Mesenchymal stem cell (in vitro differentiated cells and primary cell): ENCODE data around the gene SLIT3.

Experiments used
- DNase-seq: peaks from one replicate; pipeline ENCODE4 v3.0.0-alpha.2; 2013
- H2AFZ ChIP-seq: one replicate; pipeline ENCODE4 v1.6.1; 2013; ENCODE audit warnings: low read depth, mild to moderate bottlenecking, control low read depth, inconsistent platforms, low read length, moderate library complexity
- H2AK5ac ChIP-seq: 2 replicates; pipeline ENCODE4 v1.6.1; 2013; ENCODE audit warnings: low read length, moderate library complexity, mild to moderate bottlenecking, inconsistent platforms; ENCODE audit not compliant: severe bottlenecking
- H2BK120ac ChIP-seq: one replicate; pipeline ENCODE4 v1.6.1; 2013; ENCODE audit warnings: low read depth, mild to moderate bottlenecking, inconsistent platforms, low read length, moderate library complexity
- H2BK12ac ChIP-seq, 2 experiments: one replicate each; pipeline ENCODE4 v1.6.1; 2013; ENCODE audit warnings: inconsistent platforms in 2 of 2, low read length in 2 of 2, mild to moderate bottlenecking in 2 of 2, moderate library complexity in 2 of 2, control low read depth in 1 of 2
- H2BK15ac ChIP-seq: one replicate; pipeline ENCODE4 v1.6.1; 2013; ENCODE audit warnings: mild to moderate bottlenecking, low read depth, inconsistent platforms; ENCODE audit not compliant: poor library complexity, severe bottlenecking
- H2BK5ac ChIP-seq: 2 replicates; pipeline ENCODE4 v1.6.1; 2013; ENCODE audit warnings: low read depth, mild to moderate bottlenecking, low read length, control low read depth, inconsistent platforms; ENCODE audit not compliant: poor library complexity, severe bottlenecking
- H3K14ac ChIP-seq, 2 experiments: one replicate each; pipeline ENCODE4 v1.6.1; 2013; ENCODE audit warnings: inconsistent platforms in 2 of 2, low read length in 2 of 2, control low read depth in 1 of 2, mild to moderate bottlenecking in 1 of 2, moderate library complexity in 1 of 2
- H3K18ac ChIP-seq, 2 experiments: one replicate each; pipeline ENCODE4 v1.6.1; 2013; ENCODE audit warnings: inconsistent platforms in 2 of 2, low read length in 2 of 2, control low read depth in 1 of 2, low read depth in 1 of 2, mild to moderate bottlenecking in 1 of 2
- H3K23ac ChIP-seq, 2 experiments: one replicate each; pipeline ENCODE4 v1.6.1; 2013; ENCODE audit warnings: inconsistent platforms in 2 of 2, low read length in 2 of 2, mild to moderate bottlenecking in 2 of 2, moderate library complexity in 2 of 2, control low read depth in 1 of 2
- H3K27ac ChIP-seq: 2 replicates; pipeline ENCODE4 v1.5.1; 2013; ENCODE audit warnings: mild to moderate bottlenecking, moderate library complexity, low read length, control low read depth, inconsistent platforms; ENCODE audit not compliant: poor library complexity, severe bottlenecking
- H3K27me3 ChIP-seq, 2 experiments: 2 replicates each; pipeline versions ENCODE4 v1.6.1 to v1.7.0; 2013; ENCODE audit warnings: low read length in 2 of 2, mild to moderate bottlenecking in 2 of 2, moderate library complexity in 2 of 2, control low read depth in 1 of 2, inconsistent platforms in 1 of 2; ENCODE audit not compliant: control insufficient read depth in 1 of 2, insufficient read depth in 1 of 2
- H3K36me3 ChIP-seq, 2 experiments: 2 replicates each; pipeline versions ENCODE4 v1.6.1 to v1.7.0; 2013; ENCODE audit warnings: low read length in 2 of 2, control low read depth in 1 of 2, inconsistent platforms in 1 of 2, low read depth in 1 of 2, mild to moderate bottlenecking in 1 of 2; ENCODE audit not compliant: insufficient read depth in 2 of 2, control insufficient read depth in 1 of 2
- H3K4ac ChIP-seq, 2 experiments: one replicate each; pipeline ENCODE4 v1.6.1; 2013; ENCODE audit warnings: inconsistent platforms in 2 of 2, low read length in 2 of 2, mild to moderate bottlenecking in 2 of 2, moderate library complexity in 2 of 2, control low read depth in 1 of 2, low read depth in 1 of 2
- H3K4me1 ChIP-seq: 2 replicates; pipeline ENCODE4 v1.6.1; 2013; ENCODE audit warnings: low read depth, low read length, control low read depth; ENCODE audit not compliant: control insufficient read depth, insufficient read depth
- H3K4me2 ChIP-seq: 2 replicates; pipeline ENCODE4 v1.6.1; 2013; ENCODE audit warnings: low read length, mild to moderate bottlenecking, inconsistent platforms; ENCODE audit not compliant: poor library complexity, severe bottlenecking
- H3K4me3 ChIP-seq, 2 experiments: 2 replicates each; pipeline versions ENCODE4 v1.5.1 to v1.7.0; 2013; ENCODE audit warnings: low read length in 2 of 2, mild to moderate bottlenecking in 2 of 2, control low read depth in 1 of 2, low read depth in 1 of 2; ENCODE audit not compliant: insufficient read depth in 1 of 2
- H3K79me1 ChIP-seq: replicated peaks from 2 replicates; pipeline ENCODE4 v1.6.1; 2013; ENCODE audit warnings: mild to moderate bottlenecking, control low read depth, low read length, inconsistent platforms; ENCODE audit not compliant: poor library complexity, severe bottlenecking
- H3K9ac ChIP-seq: 2 replicates; pipeline ENCODE4 v1.7.0; 2013; ENCODE audit warnings: mild to moderate bottlenecking, low read length, moderate library complexity
- H3K9me3 ChIP-seq: 2 replicates; pipeline ENCODE4 v1.7.0; 2013; ENCODE audit warnings: mild to moderate bottlenecking, low read length; ENCODE audit not compliant: control insufficient read depth
- H4K8ac ChIP-seq: one replicate; pipeline ENCODE4 v1.6.1; 2013; ENCODE audit warnings: inconsistent platforms, mild to moderate bottlenecking, low read length, moderate library complexity
- H4K91ac ChIP-seq: one replicate; pipeline ENCODE4 v1.6.1; 2013; ENCODE audit warnings: mild to moderate bottlenecking, low read length, inconsistent platforms
- WGBS: methylation state at CpG from one replicate; pipeline ENCODE4 v1.1.7; 2013; ENCODE audit warnings: mixed read lengths; 5-methylcytosine and 5-hydroxymethylcytosine counted together

Gene SLIT3

GRCh38 chr5:168669668-168670378 lies 631.1 kb downstream of the SLIT3 start:
- Histone ChIP-seq H3K79me1 (no peaks in the 10 kb centered on the region), H3K9me3 (no peaks in the 10 kb centered on the region), H2BK5ac (no peak overlapping the region), H4K91ac (no peak overlapping the region), H2AK5ac (no peak overlapping the region), H3K14ac (no peak overlapping the region), H3K36me3 (peaks cover 0 to 92% of the 10 kb centered on the region in 2 experiments), H2BK120ac (no peak overlapping the region), H3K4me2 (no peak overlapping the region), H4K8ac (no peak overlapping the region), H2AFZ (no peak overlapping the region), H3K27ac (no peak overlapping the region), H3K9ac (no peak overlapping the region), H3K4me1 (no peaks in the 10 kb centered on the region), H3K23ac (no peak overlapping the region), H3K18ac (no peak overlapping the region), H2BK15ac (no peak overlapping the region), H3K4me3 (no peak overlapping the region), H3K4ac (no peak overlapping the region), H3K27me3 (peaks cover 0 to 2% of the 10 kb centered on the region in 2 experiments), H2BK12ac (no peak overlapping the region)
- DNase-seq = no peak
- WGBS = 95% methylated on average over 6 of the region's 6 CpGs

- no peak overlapping the region for H3K4ac ChIP-seq
- H3K9ac ChIP-seq = no peak overlapping the region
- no peak overlapping the region for H3K23ac ChIP-seq
- H4K91ac ChIP-seq = no peak overlapping the region
- H3K14ac ChIP-seq = no peak overlapping the region
- no peak overlapping the region for H2BK15ac ChIP-seq
- peaks cover 0 to 95% of the 10 kb centered on the region in 2 experiments for H3K36me3 ChIP-seq
- H2BK12ac ChIP-seq = no peak overlapping the region
- no peak overlapping the region for H3K27ac ChIP-seq
- H2AFZ ChIP-seq = no peak overlapping the region
- H2BK5ac ChIP-seq = no peak overlapping the region
- no peak overlapping the region for H4K8ac ChIP-seq
- no peak overlapping the region for H3K18ac ChIP-seq
- peaks cover 0 to 6% of the 10 kb centered on the region in 2 experiments for H3K27me3 ChIP-seq
- H3K4me3 ChIP-seq = no peak overlapping the region
- no peak overlapping the region for H2AK5ac ChIP-seq
- no peaks in the 10 kb centered on the region for H3K79me1 ChIP-seq
- no peaks in the 10 kb centered on the region for H3K4me1 ChIP-seq
- no peak overlapping the region for H3K4me2 ChIP-seq
- H2BK120ac ChIP-seq = no peak overlapping the region
- H3K9me3 ChIP-seq = no peaks in the 10 kb centered on the region
- 96% methylated on average over 3 of the region's 4 CpGs for WGBS
- no peak for DNase-seq
These were observed 631.8 kb downstream of the SLIT3 start for GRCh38 chr5:168669156-168669555.

- DNase-seq = no peak
These were observed 632.9 kb downstream of the SLIT3 start for GRCh38 chr5:168668078-168668477.

GRCh38 chr5:168667301-168667840 lies 633.6 kb downstream of the SLIT3 start:
- no peak overlapping the region for H3K23ac ChIP-seq
- WGBS = 73% methylated on average over 4 of the region's 4 CpGs

More at GRCh38 chr5:168668078-168668477, 632.9 kb downstream of the SLIT3 start:
- no peak overlapping the region for H3K23ac ChIP-seq
- H2BK120ac ChIP-seq = no peak overlapping the region
- WGBS = 100% methylated on average over 1 of the region's 1 CpG
- H2BK15ac ChIP-seq = no peak overlapping the region
- H3K14ac ChIP-seq = no peak overlapping the region
- no peak overlapping the region for H3K4me2 ChIP-seq
- no peak overlapping the region for H3K4ac ChIP-seq
- no peak overlapping the region for H4K8ac ChIP-seq
- H2AFZ ChIP-seq = no peak overlapping the region
- H3K27me3 ChIP-seq = peaks cover 0 to 6% of the 10 kb centered on the region in 2 experiments
- no peaks in the 10 kb centered on the region for H3K9me3 ChIP-seq
- H3K4me3 ChIP-seq = no peak overlapping the region
- H3K18ac ChIP-seq = no peak overlapping the region
- H2BK5ac ChIP-seq = no peak overlapping the region
- no peak overlapping the region for H3K9ac ChIP-seq
- H4K91ac ChIP-seq = no peak overlapping the region
- no peak overlapping the region for H2AK5ac ChIP-seq
- H3K27ac ChIP-seq = no peak overlapping the region
- peaks cover 0 to 97% of the 10 kb centered on the region in 2 experiments for H3K36me3 ChIP-seq
- no peak overlapping the region for H2BK12ac ChIP-seq
- H3K4me1 ChIP-seq = no peaks in the 10 kb centered on the region
- no peaks in the 10 kb centered on the region for H3K79me1 ChIP-seq

More at GRCh38 chr5:168667301-168667840, 633.6 kb downstream of the SLIT3 start:
- Histone ChIP-seq H3K4me3 (no peak overlapping the region), H4K91ac (no peak overlapping the region), H2BK15ac (no peak overlapping the region), H3K27ac (no peak overlapping the region), H3K4me2 (no peak overlapping the region), H3K14ac (no peak overlapping the region), H3K4me1 (no peaks in the 10 kb centered on the region), H2BK120ac (no peak overlapping the region), H3K36me3 (peaks cover 0 to 90% of the 10 kb centered on the region in 2 experiments), H4K8ac (no peak overlapping the region), H3K18ac (no peak overlapping the region), H3K4ac (no peak overlapping the region), H2AK5ac (no peak overlapping the region), H3K27me3 (peaks cover 0 to 6% of the 10 kb centered on the region in 2 experiments), H2BK12ac (no peak overlapping the region), H2AFZ (no peak overlapping the region), H3K79me1 (no peaks in the 10 kb centered on the region), H3K9ac (no peak overlapping the region), H3K9me3 (no peaks in the 10 kb centered on the region), H2BK5ac (no peak overlapping the region)
- DNase-seq = no peak
